Dermis blood vessel endothelial cell (primary cell): ENCODE results near the gene CLK4. TPM values are rescaled to one million over a fixed set of nuclear protein-coding genes. Genes with fewer than 3 reads are reported as not detected.

Experiments
- DNase-seq: peaks from one replicate; pipeline ENCODE4 v3.0.0; 2010
- total RNA-seq: library from RNA; depleted of rRNA; stranded (reverse); fragments of >200 nt; gene quantifications from 2 replicates; pipeline ENCODE4 v1.2.3, GENCODE V29; 2014

CLK4 gene
- total RNA-seq, 1 donor from 2014 or later: 26.7 TPM

GRCh38 chr5:178553517-178553916 lies 73.3 kb downstream of the CLK4 start:
- no peak for DNase-seq

Other genes with a start within 250 kb of the CLK4 start
- gene COL23A1, start 36.7 kb downstream of the CLK4 start, total RNA-seq: 0.09 and 0.17 TPM in 2 replicates
- gene ZNF354A, start 103.6 kb upstream of the CLK4 start, total RNA-seq: 8.3 and 12.9 TPM in 2 replicates
- 7.4 and 10.9 TPM in 2 replicates for gene ZNF354B, start 232.9 kb upstream of the CLK4 start, total RNA-seq